ENCODE measurements around the gene TSSK1B.
"Not testable (repeated sequence)": the region's sequence is repeated elsewhere in the genome, so short reads cannot be mapped to it uniquely, and the experiment has no call there.

The TSSK1B gene

GRCh38 chr5:113434889-113435288 is at the start of gene TSSK1B:
TSS of gene TSSK1B (minus strand) at chr5:113434989. CDS start at chr5:113434839, 150 bp downstream.
- no peak for DNase-seq

- no peak for DNase-seq
Measured at GRCh38 chr5:113480243-113480642, 45.5 kb upstream of the TSSK1B start.

GRCh38 chr5:113478691-113479090 is 43.9 kb upstream of the TSSK1B start:
- DNase-seq: no peak

- DNase-seq: no peak
Measured at GRCh38 chr5:113474100-113474728, 39.4 kb upstream of the TSSK1B start.

- no peak for DNase-seq
Measured at GRCh38 chr5:113463032-113463431, 28.2 kb upstream of the TSSK1B start.

GRCh38 chr5:113457106-113457505 is 22.3 kb upstream of the TSSK1B start:
- DNase-seq: not testable (repeated sequence)

GRCh38 chr5:113452941-113453340 is 18.2 kb upstream of the TSSK1B start:
- no peak for DNase-seq

- DNase-seq: no peak
Measured at GRCh38 chr5:113451797-113452196, 17.0 kb upstream of the TSSK1B start.

GRCh38 chr5:113450929-113451328 is 16.1 kb upstream of the TSSK1B start:
- DNase-seq: no peak

- DNase-seq: no peak
Measured at GRCh38 chr5:113450462-113450861, 15.7 kb upstream of the TSSK1B start.

GRCh38 chr5:113448252-113448651 is 13.5 kb upstream of the TSSK1B start:
- DNase-seq: no peak

GRCh38 chr5:113447498-113448050 is 12.8 kb upstream of the TSSK1B start:
- DNase-seq: no peak

- DNase-seq: no peak
Measured at GRCh38 chr5:113446358-113446927, 11.7 kb upstream of the TSSK1B start.

GRCh38 chr5:113437111-113437510 is 2.3 kb upstream of the TSSK1B start:
- no peak for DNase-seq

- DNase-seq: no peak
Measured at GRCh38 chr5:113435575-113435974, 786 bp upstream of the TSSK1B start.

- no peak for DNase-seq
Measured at GRCh38 chr5:113433862-113434612, 752 bp downstream of the TSSK1B start.

GRCh38 chr5:113433071-113433470 is 1.7 kb downstream of the TSSK1B start:
- DNase-seq: no peak

GRCh38 chr5:113427871-113428574 is 6.8 kb downstream of the TSSK1B start:
- DNase-seq: no peak

GRCh38 chr5:113425909-113426308 is 8.9 kb downstream of the TSSK1B start:
- no peak for DNase-seq

GRCh38 chr5:113421693-113422092 is 13.1 kb downstream of the TSSK1B start:
- no peak for DNase-seq

GRCh38 chr5:113405530-113405929 is 29.3 kb downstream of the TSSK1B start:
- no peak for DNase-seq

- no peak for DNase-seq
Measured at GRCh38 chr5:113404269-113404668, 30.5 kb downstream of the TSSK1B start.

- DNase-seq: not testable (repeated sequence)
Measured at GRCh38 chr5:113397986-113398385, 36.8 kb downstream of the TSSK1B start.
